ENCODE measurements around the gene IRF2BPL. TPM values are rescaled to one million over a fixed set of nuclear protein-coding genes. Genes with fewer than 3 reads are reported as not detected.
A peak's percentile ranks its signal among the peaks of the same experiment; 100 is the strongest.

The IRF2BPL gene
- total RNA-seq, 1 donor from 2014 or later, result 128 TPM

DNA sequence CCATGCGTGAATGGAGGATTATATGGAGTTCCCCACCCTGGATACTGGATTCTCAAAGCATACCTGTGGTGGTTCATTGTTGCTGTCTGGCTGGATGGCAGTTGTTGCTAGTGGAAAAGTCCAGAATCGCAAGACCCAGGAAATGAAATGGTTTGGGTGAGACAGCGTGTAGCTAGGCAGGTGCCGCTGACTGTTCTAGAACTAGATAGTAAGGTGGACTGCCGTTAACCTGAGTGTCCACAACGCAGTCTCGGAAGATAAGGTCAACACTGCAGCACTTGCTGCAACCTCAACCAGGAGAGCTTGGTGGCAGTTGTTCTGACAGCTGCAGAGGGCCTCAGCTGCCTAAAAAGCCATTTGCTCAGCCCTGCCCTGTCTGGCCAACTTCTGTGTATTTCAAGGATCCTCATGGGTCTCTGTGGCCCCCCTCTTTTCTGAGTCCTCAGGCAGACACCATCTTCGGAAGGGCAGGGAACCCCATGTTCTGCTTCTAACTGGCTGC, 15.5 kb upstream of the IRF2BPL start:
- H3K27ac Mint-ChIP-seq, result peak overlapping the region; percentile 99
- no peaks in the 10 kb centered on the region for H3K9me3 Mint-ChIP-seq
- H3K36me3 Mint-ChIP-seq, result no peaks in the 10 kb centered on the region
- TF ChIP-seq, protein P1, sequence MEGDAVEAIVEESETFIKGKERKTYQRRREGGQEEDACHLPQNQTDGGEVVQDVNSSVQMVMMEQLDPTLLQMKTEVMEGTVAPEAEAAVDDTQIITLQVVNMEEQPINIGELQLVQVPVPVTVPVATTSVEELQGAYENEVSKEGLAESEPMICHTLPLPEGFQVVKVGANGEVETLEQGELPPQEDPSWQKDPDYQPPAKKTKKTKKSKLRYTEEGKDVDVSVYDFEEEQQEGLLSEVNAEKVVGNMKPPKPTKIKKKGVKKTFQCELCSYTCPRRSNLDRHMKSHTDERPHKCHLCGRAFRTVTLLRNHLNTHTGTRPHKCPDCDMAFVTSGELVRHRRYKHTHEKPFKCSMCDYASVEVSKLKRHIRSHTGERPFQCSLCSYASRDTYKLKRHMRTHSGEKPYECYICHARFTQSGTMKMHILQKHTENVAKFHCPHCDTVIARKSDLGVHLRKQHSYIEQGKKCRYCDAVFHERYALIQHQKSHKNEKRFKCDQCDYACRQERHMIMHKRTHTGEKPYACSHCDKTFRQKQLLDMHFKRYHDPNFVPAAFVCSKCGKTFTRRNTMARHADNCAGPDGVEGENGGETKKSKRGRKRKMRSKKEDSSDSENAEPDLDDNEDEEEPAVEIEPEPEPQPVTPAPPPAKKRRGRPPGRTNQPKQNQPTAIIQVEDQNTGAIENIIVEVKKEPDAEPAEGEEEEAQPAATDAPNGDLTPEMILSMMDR (IDR thresholded peaks at IDR 0.05; ENCODE audit: unreplicated experiment), result no peak
- no peaks in the 10 kb centered on the region for H3K27me3 Mint-ChIP-seq (ENCODE audit: low read depth)
- peaks cover 79% of the 10 kb centered on the region for H3K4me1 Mint-ChIP-seq
- no peak overlapping the region for H3K4me3 Mint-ChIP-seq
- no peak for DNase-seq (ENCODE audit: low spot score in 2 of 2, unreplicated experiment in 2 of 2)

DNA sequence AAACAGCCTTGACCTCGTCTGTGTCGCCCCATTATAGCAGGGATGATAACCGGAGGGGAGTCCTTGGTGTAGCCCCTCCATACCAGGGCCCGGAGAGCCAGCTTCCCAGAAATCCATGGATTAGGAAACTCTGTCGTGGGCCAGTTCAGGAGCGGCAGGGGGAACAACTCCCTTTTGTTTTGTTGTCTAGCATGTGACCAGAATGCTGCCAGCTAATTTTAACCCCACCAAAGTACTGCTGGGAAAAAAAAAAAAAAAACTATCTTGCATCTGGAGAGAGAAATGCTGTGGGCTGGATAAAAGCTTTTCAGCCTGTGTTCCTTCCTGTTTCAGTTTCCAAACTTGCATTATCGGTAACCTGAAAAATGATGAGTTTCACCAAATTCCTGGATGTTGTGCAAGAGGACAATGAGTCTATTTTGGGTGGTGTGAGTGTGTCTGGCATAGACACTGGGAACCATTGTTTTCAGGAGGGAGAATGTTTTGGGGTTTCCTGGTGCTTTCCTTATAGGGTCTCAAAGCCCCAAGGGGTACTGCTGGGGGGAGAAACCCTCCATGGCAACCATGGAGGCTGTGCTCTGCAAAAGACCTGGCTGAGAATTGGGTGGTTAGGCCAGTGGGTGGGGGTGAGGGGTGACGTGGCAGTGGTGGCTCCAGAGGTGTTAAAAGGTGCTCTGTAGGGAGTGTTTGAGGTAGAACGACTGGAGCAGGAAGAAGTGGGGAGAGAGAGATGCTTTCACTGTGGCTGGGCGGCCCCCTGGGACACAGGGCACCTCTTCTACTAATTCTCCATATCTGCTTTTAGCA, 14.9 kb upstream of the IRF2BPL start:
- Mint-ChIP-seq H3K27ac (peak overlapping the region; percentile 99), H3K36me3 (no peaks in the 10 kb centered on the region), H3K4me1 (peaks cover 85% of the 10 kb centered on the region), H3K9me3 (no peaks in the 10 kb centered on the region), H3K27me3 (ENCODE audit: low read depth) (no peaks in the 10 kb centered on the region), H3K4me3 (peak overlapping the region; percentile 26)
- DNase-seq (ENCODE audit: low spot score in 2 of 2, unreplicated experiment in 2 of 2), result no peak
- TF ChIP-seq, protein P1 (IDR thresholded peaks at IDR 0.05; ENCODE audit: unreplicated experiment), result no peak

DNA sequence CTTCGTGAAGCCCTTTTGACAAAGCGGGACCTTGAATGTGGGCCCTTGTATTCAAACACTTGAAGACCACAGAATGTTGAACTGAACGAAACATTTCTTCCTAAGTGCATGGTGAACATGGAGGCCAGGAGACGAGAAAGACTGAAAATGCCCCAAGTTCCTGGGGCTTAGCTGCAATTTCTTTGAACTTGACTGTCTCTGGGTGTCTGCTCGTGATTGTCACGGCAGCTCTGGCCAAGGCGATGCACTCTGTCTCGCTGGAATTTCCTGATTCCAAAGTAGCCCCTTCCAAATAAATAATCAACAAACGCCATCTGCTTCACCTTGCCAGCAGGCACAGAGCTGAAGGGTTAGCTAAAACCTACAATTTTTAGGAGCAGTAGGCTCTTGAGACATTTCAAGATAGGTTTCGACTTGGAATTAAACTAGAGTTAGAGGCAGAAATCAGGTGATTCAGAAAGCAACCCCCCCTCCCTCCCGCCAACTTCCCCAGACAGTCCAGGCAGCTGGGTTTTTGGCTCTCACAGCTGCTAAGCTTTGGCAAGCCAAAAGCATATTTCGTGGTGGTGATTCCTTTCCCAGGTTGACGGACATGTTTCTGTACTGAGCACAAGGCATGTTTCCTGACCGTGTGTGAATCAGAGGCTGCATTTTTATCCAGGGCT, 13.5 kb upstream of the IRF2BPL start:
- TF ChIP-seq, protein P1 (IDR thresholded peaks at IDR 0.05; ENCODE audit: unreplicated experiment), result no peak
- no peaks in the 10 kb centered on the region for H3K9me3 Mint-ChIP-seq
- DNase-seq (ENCODE audit: low spot score in 2 of 2, unreplicated experiment in 2 of 2), result no peak
- peak overlapping the region; percentile 1 for H3K4me3 Mint-ChIP-seq
- H3K27me3 Mint-ChIP-seq (ENCODE audit: low read depth), result no peaks in the 10 kb centered on the region
- H3K36me3 Mint-ChIP-seq, result no peaks in the 10 kb centered on the region
- peak overlapping the region; percentile 99 for H3K27ac Mint-ChIP-seq
- peaks cover 90% of the 10 kb centered on the region for H3K4me1 Mint-ChIP-seq

DNA sequence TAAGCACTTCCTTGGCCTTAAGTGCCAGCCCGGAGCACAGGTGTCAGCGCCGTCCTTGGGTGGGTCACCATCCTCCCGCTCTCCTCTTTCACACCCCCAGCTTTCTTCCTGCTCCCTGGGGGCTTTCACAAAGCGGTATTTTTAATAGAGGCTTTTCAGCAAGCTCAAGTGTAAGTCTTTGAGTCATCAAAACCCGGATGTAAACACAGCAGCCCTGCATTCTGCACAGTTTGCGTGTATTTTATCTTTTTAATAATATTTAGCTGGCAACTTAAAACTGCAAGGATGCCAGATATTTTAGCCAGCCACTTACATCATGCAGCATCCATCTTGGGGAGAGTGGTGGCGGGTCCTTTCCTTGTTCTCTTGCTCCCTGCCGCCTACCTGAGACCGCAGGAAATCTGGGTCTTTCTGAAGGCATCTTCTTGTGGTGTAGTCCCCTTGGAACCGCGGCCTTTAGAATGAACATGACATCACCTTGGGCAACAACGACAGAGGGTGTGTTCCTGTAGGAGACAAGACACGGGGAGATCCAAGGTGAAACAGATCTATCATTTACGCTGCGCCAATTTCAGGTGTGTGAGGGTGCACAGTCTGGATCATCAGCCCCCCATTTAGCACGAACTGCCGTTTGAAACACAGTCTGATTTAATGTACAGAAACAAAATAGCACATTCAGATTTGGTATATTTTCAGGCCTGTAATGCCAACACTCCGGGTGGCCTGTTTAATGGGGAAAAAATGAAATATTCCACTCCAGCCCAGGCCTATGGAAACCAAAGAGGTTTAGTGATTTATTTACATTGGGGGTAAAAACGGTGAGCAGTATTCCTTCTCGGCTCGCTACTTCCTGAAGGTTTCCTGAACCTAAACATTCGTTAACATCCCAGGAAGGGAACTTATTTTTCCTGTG, 12.5 kb upstream of the IRF2BPL start:
- no peaks in the 10 kb centered on the region for H3K27me3 Mint-ChIP-seq (ENCODE audit: low read depth)
- H3K36me3 Mint-ChIP-seq, result no peaks in the 10 kb centered on the region
- H3K4me3 Mint-ChIP-seq, result peak overlapping the region; percentile 45
- DNase-seq (ENCODE audit: low spot score in 2 of 2, unreplicated experiment in 2 of 2), result no peak
- H3K4me1 Mint-ChIP-seq, result peaks cover 92% of the 10 kb centered on the region
- TF ChIP-seq, protein P1 (IDR thresholded peaks at IDR 0.05; ENCODE audit: unreplicated experiment), result no peak
- peak overlapping the region; percentile 99 for H3K27ac Mint-ChIP-seq
- no peaks in the 10 kb centered on the region for H3K9me3 Mint-ChIP-seq

DNA sequence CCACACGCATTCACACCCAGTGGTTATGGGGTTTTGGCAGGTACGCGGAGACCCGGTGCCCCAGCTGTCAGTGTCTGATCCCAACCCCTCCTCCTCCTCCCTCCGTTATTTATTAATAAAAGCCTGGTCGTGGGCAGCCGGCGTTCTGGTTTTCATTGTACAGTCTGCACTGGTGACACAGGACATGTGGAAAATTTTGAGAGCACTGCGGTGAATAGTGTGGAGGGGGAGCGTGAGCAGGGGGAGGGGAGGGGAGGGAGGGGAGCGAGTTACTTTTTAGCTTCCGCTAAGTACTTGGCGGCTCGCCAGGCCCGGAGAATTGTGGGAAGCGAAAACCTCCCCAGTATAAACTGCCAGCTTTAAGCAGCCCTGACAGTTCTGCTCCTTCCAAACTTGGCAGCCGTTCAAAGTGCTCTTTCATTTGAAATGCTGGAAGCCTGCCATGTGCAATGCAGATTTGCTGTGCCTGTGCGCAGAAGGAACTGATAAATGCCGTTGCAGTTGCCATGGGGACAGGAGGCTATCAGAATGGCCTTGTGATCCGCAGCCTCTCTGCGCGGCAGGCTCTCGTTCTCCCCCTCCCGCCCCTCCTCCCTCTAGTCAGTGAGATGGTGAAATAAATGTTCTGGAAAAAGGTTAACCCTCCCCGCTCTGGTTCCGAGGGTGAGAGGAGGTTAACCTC, 11.7 kb upstream of the IRF2BPL start:
- H3K9me3 Mint-ChIP-seq, result no peaks in the 10 kb centered on the region
- peak overlapping the region; percentile 45 for H3K4me3 Mint-ChIP-seq
- TF ChIP-seq, protein P1 (IDR thresholded peaks at IDR 0.05; ENCODE audit: unreplicated experiment), result no peak
- H3K27ac Mint-ChIP-seq, result peak overlapping the region; percentile 99
- no peaks in the 10 kb centered on the region for H3K27me3 Mint-ChIP-seq (ENCODE audit: low read depth)
- H3K36me3 Mint-ChIP-seq, result no peaks in the 10 kb centered on the region
- peaks cover 90% of the 10 kb centered on the region for H3K4me1 Mint-ChIP-seq
- peak; percentile 99 to 100 for DNase-seq (ENCODE audit: low spot score in 2 of 2, unreplicated experiment in 2 of 2)
